ENCODE data around the gene RNU5D-1. TPM values are rescaled to one million over a fixed set of nuclear protein-coding genes. Genes with fewer than 3 reads are reported as not detected.

The RNU5D-1 gene
- total RNA-seq, 1 donor from 2014 or later = not detected

GRCh38 chr1:44735992-44736391 lies 5.0 kb upstream of the RNU5D-1 start:
- Histone ChIP-seq H3K27me3 (ENCODE audit: control insufficient read depth, insufficient read depth, low read length) (no peaks in the 10 kb centered on the region), H3K36me3 (ENCODE audit: control insufficient read depth, insufficient read depth, low read length) (no peaks in the 10 kb centered on the region), H3K4me3 (ENCODE audit: low read depth, low read length) (no peak overlapping the region)
- TF ChIP-seq CTCF (IDR thresholded peaks at IDR 0.05; ENCODE audit: insufficient read depth, low read length, poor library complexity, severe bottlenecking) = no peak
- no peak for DNase-seq (ENCODE audit: low read depth)

- no peak for DNase-seq (ENCODE audit: low read depth)
- H3K4me3 ChIP-seq (ENCODE audit: low read depth, low read length) = no peak overlapping the region
- TF ChIP-seq CTCF (IDR thresholded peaks at IDR 0.05; ENCODE audit: insufficient read depth, low read length, poor library complexity, severe bottlenecking) = no peak
- no peaks in the 10 kb centered on the region for H3K36me3 ChIP-seq (ENCODE audit: control insufficient read depth, insufficient read depth, low read length)
- H3K27me3 ChIP-seq (ENCODE audit: control insufficient read depth, insufficient read depth, low read length) = no peaks in the 10 kb centered on the region
Measured at GRCh38 chr1:44733784-44734183, 2.8 kb upstream of the RNU5D-1 start.

GRCh38 chr1:44733365-44733764 lies 2.4 kb upstream of the RNU5D-1 start:
- H3K27me3 ChIP-seq (ENCODE audit: control insufficient read depth, insufficient read depth, low read length) = no peaks in the 10 kb centered on the region
- no peak for DNase-seq (ENCODE audit: low read depth)
- TF ChIP-seq CTCF (IDR thresholded peaks at IDR 0.05; ENCODE audit: insufficient read depth, low read length, poor library complexity, severe bottlenecking) = no peak
- no peaks in the 10 kb centered on the region for H3K36me3 ChIP-seq (ENCODE audit: control insufficient read depth, insufficient read depth, low read length)
- H3K4me3 ChIP-seq (ENCODE audit: low read depth, low read length) = no peak overlapping the region

GRCh38 chr1:44724955-44725698 lies 5.8 kb downstream of the RNU5D-1 start:
- no peak for TF ChIP-seq CTCF (IDR thresholded peaks at IDR 0.05; ENCODE audit: insufficient read depth, low read length, poor library complexity, severe bottlenecking)
- DNase-seq (ENCODE audit: low read depth) = no peak
- H3K27me3 ChIP-seq (ENCODE audit: control insufficient read depth, insufficient read depth, low read length) = no peaks in the 10 kb centered on the region
- H3K4me3 ChIP-seq (ENCODE audit: low read depth, low read length) = no peak overlapping the region
- no peaks in the 10 kb centered on the region for H3K36me3 ChIP-seq (ENCODE audit: control insufficient read depth, insufficient read depth, low read length)

GRCh38 chr1:44724296-44724954 lies 6.5 kb downstream of the RNU5D-1 start:
- Histone ChIP-seq H3K4me3 (ENCODE audit: low read depth, low read length) (no peak overlapping the region), H3K27me3 (ENCODE audit: control insufficient read depth, insufficient read depth, low read length) (no peaks in the 10 kb centered on the region), H3K36me3 (ENCODE audit: control insufficient read depth, insufficient read depth, low read length) (no peaks in the 10 kb centered on the region)
- no peak for DNase-seq (ENCODE audit: low read depth)
- no peak for TF ChIP-seq CTCF (IDR thresholded peaks at IDR 0.05; ENCODE audit: insufficient read depth, low read length, poor library complexity, severe bottlenecking)

All from kidney epithelial cell (primary cell).